Neutrophil (primary cell): ENCODE data around the gene PPP2R3B.
"Not testable (repeated sequence)": the region's sequence is repeated elsewhere in the genome, so short reads cannot be mapped to it uniquely, and the experiment has no call there.

Experiments
- H3K27ac ChIP-seq: fragments of 200-600 bp; sonication (generic); 2 replicates; pipeline ENCODE4 v1.5.1; 2016; ENCODE audit warnings: mild to moderate bottlenecking, moderate library complexity
- H3K27me3 ChIP-seq: fragments of 200-600 bp; sonication (generic); 2 replicates; pipeline ENCODE4 v1.6.0; 2016; ENCODE audit warnings: mild to moderate bottlenecking
- H3K36me3 ChIP-seq: fragments of 200-600 bp; sonication (generic); 2 replicates; pipeline ENCODE4 v1.5.1; 2017
- H3K4me1 ChIP-seq, 2 experiments: fragments of 200-600 bp in 1 of 2; sonication (generic) in 1 of 2; 1 replicate in 1 of 2; 2 replicates in 1 of 2; pipeline versions ENCODE4 v1.5.1 to v1.6.1; 2013 to 2016; ENCODE audit warnings: low read depth in 1 of 2, low read length in 1 of 2, mild to moderate bottlenecking in 1 of 2, moderate library complexity in 1 of 2; ENCODE audit not compliant: control insufficient read depth in 1 of 2, insufficient read depth in 1 of 2
- H3K4me3 ChIP-seq, 2 experiments: fragments of 200-600 bp in 1 of 2; sonication (generic) in 1 of 2; 1 replicate in 1 of 2; 2 replicates in 1 of 2; pipeline ENCODE4 v1.5.1; 2013 to 2016; ENCODE audit warnings: low read depth in 1 of 2, low read length in 1 of 2, mild to moderate bottlenecking in 1 of 2, moderate library complexity in 1 of 2
- H3K9me3 ChIP-seq: fragments of 200-600 bp; sonication (generic); 2 replicates; pipeline ENCODE4 v1.5.1; 2016
- CTCF ChIP-seq: fragments of 200-600 bp; sonication (generic); IDR thresholded peaks from 2 replicates; pipeline ENCODE4 v1.5.1; 2016; ENCODE audit warnings: antibody characterized with exemption

The PPP2R3B gene

GRCh38 chrX:327660-328126 is 59.0 kb downstream of the PPP2R3B start:
- H3K36me3 ChIP-seq: peaks cover 4% of the 10 kb centered on the region
- H3K27me3 ChIP-seq: peaks cover 82% of the 10 kb centered on the region
- H3K4me1 ChIP-seq: peaks cover 5 to 13% of the 10 kb centered on the region in 2 experiments
- TF ChIP-seq CTCF: no peak
- H3K27ac ChIP-seq: no peak overlapping the region
- H3K4me3 ChIP-seq: no peak overlapping the region
- H3K9me3 ChIP-seq: no peaks in the 10 kb centered on the region

- not testable (repeated sequence) for H3K36me3 ChIP-seq, H3K27ac ChIP-seq, H3K9me3 ChIP-seq, H3K4me3 ChIP-seq
- Histone ChIP-seq H3K27me3 (peaks cover 73% of the 10 kb centered on the region), H3K4me1 (peaks cover 18 to 22% of the 10 kb centered on the region in 2 experiments)
Observed at GRCh38 chrX:324664-325063, 62.0 kb downstream of the PPP2R3B start.

- Histone ChIP-seq H3K4me1 (peaks cover 22 to 27% of the 10 kb centered on the region in 2 experiments), H3K27ac (no peak overlapping the region), H3K4me3 (no peak overlapping the region)
Observed at GRCh38 chrX:323721-324628, 62.7 kb downstream of the PPP2R3B start.

GRCh38 chrX:320126-320783 is 66.5 kb downstream of the PPP2R3B start:
- Histone ChIP-seq H3K27me3 (peaks cover 45% of the 10 kb centered on the region), H3K27ac (peak overlapping the region; percentile 9), H3K4me1 (peaks cover 22 to 32% of the 10 kb centered on the region in 2 experiments), H3K4me3 (peak overlapping the region; percentile 91 to 99), H3K36me3 (peaks cover under 1% of the 10 kb centered on the region), H3K9me3 (no peaks in the 10 kb centered on the region)
- TF ChIP-seq CTCF: no peak

More at GRCh38 chrX:323721-324628, 62.7 kb downstream of the PPP2R3B start:
- H3K36me3 ChIP-seq: no peaks in the 10 kb centered on the region
- no peak for TF ChIP-seq CTCF
- H3K9me3 ChIP-seq: no peaks in the 10 kb centered on the region
- peaks cover 71% of the 10 kb centered on the region for H3K27me3 ChIP-seq

GRCh38 chrX:319579-320125 is 67.1 kb downstream of the PPP2R3B start:
- TF ChIP-seq CTCF: no peak
- Histone ChIP-seq H3K36me3 (peaks cover 6% of the 10 kb centered on the region), H3K9me3 (no peaks in the 10 kb centered on the region), H3K27me3 (peaks cover 39% of the 10 kb centered on the region), H3K4me1 (peaks cover 22 to 32% of the 10 kb centered on the region in 2 experiments), H3K4me3 (peak overlapping the region; percentile 91 to 99), H3K27ac (peak overlapping the region; percentile 97)
